Kidney tubule cell (primary cell): ENCODE measurements around the gene OR2Z1.
"Not testable (repeated sequence)": the region's sequence is repeated elsewhere in the genome, so short reads cannot be mapped to it uniquely, and the experiment has no call there.

Experiments
- DNase-seq: peaks from one replicate; pipeline ENCODE4 v3.0.0-alpha.2; 2018; ENCODE audit warnings: low spot score

OR2Z1 gene

GRCh38 chr19:8702350-8702749 is 19.1 kb upstream of the OR2Z1 start:
- no peak for DNase-seq

- no peak for DNase-seq
Observed at GRCh38 chr19:8703223-8703622, 18.2 kb upstream of the OR2Z1 start.

GRCh38 chr19:8705304-8705703 is 16.1 kb upstream of the OR2Z1 start:
- not testable (repeated sequence) for DNase-seq

- no peak for DNase-seq
Observed at GRCh38 chr19:8705742-8706141, 15.7 kb upstream of the OR2Z1 start.

- not testable (repeated sequence) for DNase-seq
Observed at GRCh38 chr19:8710337-8710736, 11.1 kb upstream of the OR2Z1 start.

- no peak for DNase-seq
Observed at GRCh38 chr19:8722032-8722431, 598 bp downstream of the OR2Z1 start.

- DNase-seq: no peak
Observed at GRCh38 chr19:8724276-8724675, 2.8 kb downstream of the OR2Z1 start.

GRCh38 chr19:8731428-8732169 is 10.2 kb downstream of the OR2Z1 start:
- DNase-seq: no peak

- DNase-seq: no peak
Observed at GRCh38 chr19:8738377-8738776, 16.9 kb downstream of the OR2Z1 start.

- DNase-seq: not testable (repeated sequence)
Observed at GRCh38 chr19:8739291-8740065, 18.0 kb downstream of the OR2Z1 start.

- DNase-seq: not testable (repeated sequence)
Observed at GRCh38 chr19:8767257-8767656, 45.8 kb downstream of the OR2Z1 start.

- DNase-seq: not testable (repeated sequence)
Observed at GRCh38 chr19:8769265-8769664, 47.8 kb downstream of the OR2Z1 start.

- not testable (repeated sequence) for DNase-seq
Observed at GRCh38 chr19:8773587-8773986, 52.2 kb downstream of the OR2Z1 start.
